ENCODE data around the gene CABLES1. TPM values are rescaled to one million over a fixed set of nuclear protein-coding genes. Genes with fewer than 3 reads are reported as not detected.
"Not testable (repeated sequence)": the region's sequence is repeated elsewhere in the genome, so short reads cannot be mapped to it uniquely, and the experiment has no call there.

Gene CABLES1
- total and polyA plus RNA-seq, 12 donors = 2.1 to 11.9 (median 5.3) TPM

DNA sequence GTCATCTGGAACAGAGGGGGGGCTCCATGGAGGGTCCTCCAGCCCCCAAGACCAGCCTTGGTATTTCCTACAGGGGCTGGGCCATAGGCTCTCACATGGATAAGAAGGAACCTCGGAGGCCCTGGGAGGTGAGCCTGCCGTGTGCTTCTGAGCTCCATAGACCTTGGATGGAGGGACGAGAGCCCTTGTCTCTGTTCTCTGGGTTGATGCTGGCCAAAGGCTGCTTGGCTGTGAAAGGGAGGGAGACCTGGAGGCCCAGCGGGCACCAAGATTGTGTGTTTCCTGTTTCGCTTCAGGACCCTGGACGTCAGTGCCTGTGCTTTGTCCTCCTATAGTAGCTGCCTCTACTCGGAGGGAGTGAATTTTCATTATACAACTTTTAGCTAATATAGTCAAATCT is 20.8 kb downstream of the CABLES1 start:
- TF ChIP-seq, protein P1, sequence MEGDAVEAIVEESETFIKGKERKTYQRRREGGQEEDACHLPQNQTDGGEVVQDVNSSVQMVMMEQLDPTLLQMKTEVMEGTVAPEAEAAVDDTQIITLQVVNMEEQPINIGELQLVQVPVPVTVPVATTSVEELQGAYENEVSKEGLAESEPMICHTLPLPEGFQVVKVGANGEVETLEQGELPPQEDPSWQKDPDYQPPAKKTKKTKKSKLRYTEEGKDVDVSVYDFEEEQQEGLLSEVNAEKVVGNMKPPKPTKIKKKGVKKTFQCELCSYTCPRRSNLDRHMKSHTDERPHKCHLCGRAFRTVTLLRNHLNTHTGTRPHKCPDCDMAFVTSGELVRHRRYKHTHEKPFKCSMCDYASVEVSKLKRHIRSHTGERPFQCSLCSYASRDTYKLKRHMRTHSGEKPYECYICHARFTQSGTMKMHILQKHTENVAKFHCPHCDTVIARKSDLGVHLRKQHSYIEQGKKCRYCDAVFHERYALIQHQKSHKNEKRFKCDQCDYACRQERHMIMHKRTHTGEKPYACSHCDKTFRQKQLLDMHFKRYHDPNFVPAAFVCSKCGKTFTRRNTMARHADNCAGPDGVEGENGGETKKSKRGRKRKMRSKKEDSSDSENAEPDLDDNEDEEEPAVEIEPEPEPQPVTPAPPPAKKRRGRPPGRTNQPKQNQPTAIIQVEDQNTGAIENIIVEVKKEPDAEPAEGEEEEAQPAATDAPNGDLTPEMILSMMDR (IDR thresholded peaks at IDR 0.05) = no peak
- no peak for TF ChIP-seq POLR2A (IDR thresholded peaks at IDR 0.05)
- no peaks in the 10 kb centered on the region for H3K4me1 ChIP-seq (replicated peaks in 1 of 2)
- no peak for DNase-seq
- no peak overlapping the region for H3K4me3 ChIP-seq
- no peaks in the 10 kb centered on the region for H3K9me3 ChIP-seq (replicated peaks in 1 of 3)
- H3K27ac ChIP-seq = no peak overlapping the region
- intact Hi-C loops (cut with DNase I) = no loop called here
- no peaks in the 10 kb centered on the region for H3K27me3 ChIP-seq
- 88 to 90% (median 89%) methylated on average over 7 of the region's 7 CpGs for WGBS, 4 donors
- H3K36me3 ChIP-seq (replicated peaks in 1 of 2) = no peaks in the 10 kb centered on the region

- no peaks in the 10 kb centered on the region for H3K4me1 ChIP-seq (replicated peaks in 1 of 2)
- no peaks in the 10 kb centered on the region for H3K27me3 ChIP-seq
- no peak overlapping the region for H3K4me3 ChIP-seq
- DNase-seq = no peak
- H3K27ac ChIP-seq = no peak overlapping the region
- 77 to 97% (median 94%) methylated on average over 2 of the region's 2 CpGs for WGBS, 4 donors
- intact Hi-C loops (cut with DNase I) = no loop called here
- H3K36me3 ChIP-seq (replicated peaks in 1 of 2) = no peaks in the 10 kb centered on the region
- TF ChIP-seq, protein P1 (IDR thresholded peaks at IDR 0.05) = no peak
- TF ChIP-seq POLR2A (IDR thresholded peaks at IDR 0.05) = no peak
- no peaks in the 10 kb centered on the region for H3K9me3 ChIP-seq (replicated peaks in 1 of 3)
Observed at GRCh38 chr18:23158058-23158457, 22.8 kb downstream of the CABLES1 start.

GRCh38 chr18:23158884-23159283 is 23.6 kb downstream of the CABLES1 start:
- intact Hi-C loops (cut with DNase I); DNase-seq; H3K36me3 ChIP-seq (replicated peaks in 1 of 2); H3K4me1 ChIP-seq (replicated peaks in 1 of 2); H3K27ac ChIP-seq; H3K4me3 ChIP-seq; H3K9me3 ChIP-seq (replicated peaks in 1 of 3); H3K27me3 ChIP-seq: not testable (repeated sequence)
- 90 to 92% (median 91%) methylated on average over 14 of the region's 14 CpGs for WGBS, 4 donors

GRCh38 chr18:23159344-23159743 is 24.1 kb downstream of the CABLES1 start:
- intact Hi-C loops (cut with DNase I) = no loop called here
- DNase-seq = no peak
- Histone ChIP-seq H3K36me3 (replicated peaks in 1 of 2) (no peaks in the 10 kb centered on the region), H3K4me1 (replicated peaks in 1 of 2) (no peaks in the 10 kb centered on the region), H3K4me3 (no peak overlapping the region), H3K27ac (no peak overlapping the region), H3K9me3 (replicated peaks in 1 of 3) (no peaks in the 10 kb centered on the region), H3K27me3 (no peaks in the 10 kb centered on the region)
- TF ChIP-seq, protein P1 (IDR thresholded peaks at IDR 0.05) = no peak
- TF ChIP-seq POLR2A (IDR thresholded peaks at IDR 0.05) = no peak
- 73 to 85% (median 83%) methylated on average over 7 of the region's 7 CpGs for whole genome bisulfite sequencing, 4 donors

DNA sequence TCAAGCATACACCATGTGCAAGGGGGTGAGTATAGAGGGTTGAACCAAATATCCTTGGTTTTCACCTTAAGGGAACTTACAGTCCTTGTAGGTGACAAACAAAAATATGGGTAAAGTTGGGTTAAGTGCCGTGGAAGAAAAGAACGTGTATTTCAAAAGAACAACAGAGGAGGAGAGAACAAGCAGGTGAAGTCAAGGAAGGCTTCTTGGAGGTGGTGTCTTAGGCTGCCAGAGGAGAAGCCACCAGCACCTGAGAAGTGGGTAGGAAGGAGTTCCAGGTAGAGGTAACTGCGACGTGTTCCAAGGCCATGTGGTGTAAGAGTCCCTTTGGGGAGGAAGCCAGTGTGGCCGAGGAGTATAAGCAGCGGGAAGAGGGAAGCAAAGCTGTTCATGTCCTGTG is 27.2 kb downstream of the CABLES1 start:
- Histone ChIP-seq H3K9me3 (replicated peaks in 1 of 3) (no peaks in the 10 kb centered on the region), H3K4me3 (no peak overlapping the region), H3K4me1 (replicated peaks in 1 of 2) (no peaks in the 10 kb centered on the region), H3K36me3 (replicated peaks in 1 of 2) (no peaks in the 10 kb centered on the region), H3K27me3 (no peaks in the 10 kb centered on the region), H3K27ac (no peak overlapping the region)
- TF ChIP-seq POLR2A (IDR thresholded peaks at IDR 0.05) = no peak
- TF ChIP-seq, protein P1 (IDR thresholded peaks at IDR 0.05) = no peak
- intact Hi-C loops (cut with DNase I) = no loop called here
- WGBS, 4 donors = 71 to 80% (median 77%) methylated on average over 6 of the region's 6 CpGs
- no peak for DNase-seq

Measured in adrenal gland (tissue), 12 donors.